ENCODE data around the gene ADD2.

ADD2 gene

DNA sequence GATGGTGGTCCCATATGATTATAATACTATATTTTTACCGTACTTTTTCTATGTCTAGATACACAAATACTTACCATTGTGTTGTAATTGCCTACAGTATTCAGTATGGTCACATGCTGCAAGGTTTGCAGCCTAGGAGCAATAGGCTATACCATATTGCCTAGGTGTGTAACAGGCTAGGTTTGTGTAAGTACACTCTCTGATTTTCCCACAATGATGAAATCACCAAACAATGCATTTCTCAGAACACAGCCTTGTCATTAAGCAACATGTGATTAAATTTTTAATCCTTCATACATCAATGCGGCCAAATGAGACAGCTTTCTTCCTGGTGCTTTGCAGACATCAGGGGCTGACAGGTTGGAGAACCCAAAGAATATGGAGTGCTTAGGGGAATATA, 37.3 kb downstream of the ADD2 start:
- TF ChIP-seq, protein P1, sequence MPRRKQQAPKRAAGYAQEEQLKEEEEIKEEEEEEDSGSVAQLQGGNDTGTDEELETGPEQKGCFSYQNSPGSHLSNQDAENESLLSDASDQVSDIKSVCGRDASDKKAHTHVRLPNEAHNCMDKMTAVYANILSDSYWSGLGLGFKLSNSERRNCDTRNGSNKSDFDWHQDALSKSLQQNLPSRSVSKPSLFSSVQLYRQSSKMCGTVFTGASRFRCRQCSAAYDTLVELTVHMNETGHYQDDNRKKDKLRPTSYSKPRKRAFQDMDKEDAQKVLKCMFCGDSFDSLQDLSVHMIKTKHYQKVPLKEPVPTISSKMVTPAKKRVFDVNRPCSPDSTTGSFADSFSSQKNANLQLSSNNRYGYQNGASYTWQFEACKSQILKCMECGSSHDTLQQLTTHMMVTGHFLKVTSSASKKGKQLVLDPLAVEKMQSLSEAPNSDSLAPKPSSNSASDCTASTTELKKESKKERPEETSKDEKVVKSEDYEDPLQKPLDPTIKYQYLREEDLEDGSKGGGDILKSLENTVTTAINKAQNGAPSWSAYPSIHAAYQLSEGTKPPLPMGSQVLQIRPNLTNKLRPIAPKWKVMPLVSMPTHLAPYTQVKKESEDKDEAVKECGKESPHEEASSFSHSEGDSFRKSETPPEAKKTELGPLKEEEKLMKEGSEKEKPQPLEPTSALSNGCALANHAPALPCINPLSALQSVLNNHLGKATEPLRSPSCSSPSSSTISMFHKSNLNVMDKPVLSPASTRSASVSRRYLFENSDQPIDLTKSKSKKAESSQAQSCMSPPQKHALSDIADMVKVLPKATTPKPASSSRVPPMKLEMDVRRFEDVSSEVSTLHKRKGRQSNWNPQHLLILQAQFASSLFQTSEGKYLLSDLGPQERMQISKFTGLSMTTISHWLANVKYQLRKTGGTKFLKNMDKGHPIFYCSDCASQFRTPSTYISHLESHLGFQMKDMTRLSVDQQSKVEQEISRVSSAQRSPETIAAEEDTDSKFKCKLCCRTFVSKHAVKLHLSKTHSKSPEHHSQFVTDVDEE (CRISPR knock-in tag; IDR thresholded peaks at IDR 0.05) = no peak
- TF ChIP-seq BACH2 (CRISPR knock-in tag; IDR thresholded peaks at IDR 0.05; ENCODE audit: borderline replicate concordance) (no peak), ZFP3 (CRISPR knock-in tag; IDR thresholded peaks at IDR 0.05) (no peak), ZFP30 (CRISPR knock-in tag; IDR thresholded peaks at IDR 0.05) (no peak), SNAI2 (CRISPR knock-in tag; IDR thresholded peaks at IDR 0.05) (no peak), ZNF70 (CRISPR knock-in tag; IDR thresholded peaks at IDR 0.05) (no peak), ZNF565 (CRISPR knock-in tag; conservative IDR thresholded peaks at IDR 0.05; ENCODE audit: low read depth) (no peak), TOX (CRISPR knock-in tag; IDR thresholded peaks at IDR 0.05; ENCODE audit: borderline replicate concordance) (no peak), ZNF8 (CRISPR knock-in tag; IDR thresholded peaks at IDR 0.05) (no peak), ARNTL (CRISPR knock-in tag; IDR thresholded peaks at IDR 0.05; ENCODE audit: borderline replicate concordance, low read depth) (no peak), PPARA (CRISPR knock-in tag; IDR thresholded peaks at IDR 0.05; ENCODE audit: borderline replicate concordance) (no peak)
- TF ChIP-seq, protein P2, sequence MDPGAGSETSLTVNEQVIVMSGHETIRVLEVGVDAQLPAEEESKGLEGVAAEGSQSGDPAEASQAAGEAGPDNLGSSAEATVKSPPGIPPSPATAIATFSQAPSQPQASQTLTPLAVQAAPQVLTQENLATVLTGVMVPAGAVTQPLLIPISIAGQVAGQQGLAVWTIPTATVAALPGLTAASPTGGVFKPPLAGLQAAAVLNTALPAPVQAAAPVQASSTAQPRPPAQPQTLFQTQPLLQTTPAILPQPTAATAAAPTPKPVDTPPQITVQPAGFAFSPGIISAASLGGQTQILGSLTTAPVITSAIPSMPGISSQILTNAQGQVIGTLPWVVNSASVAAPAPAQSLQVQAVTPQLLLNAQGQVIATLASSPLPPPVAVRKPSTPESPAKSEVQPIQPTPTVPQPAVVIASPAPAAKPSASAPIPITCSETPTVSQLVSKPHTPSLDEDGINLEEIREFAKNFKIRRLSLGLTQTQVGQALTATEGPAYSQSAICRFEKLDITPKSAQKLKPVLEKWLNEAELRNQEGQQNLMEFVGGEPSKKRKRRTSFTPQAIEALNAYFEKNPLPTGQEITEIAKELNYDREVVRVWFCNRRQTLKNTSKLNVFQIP (CRISPR knock-in tag; IDR thresholded peaks at IDR 0.05; ENCODE audit: borderline replicate concordance, low read depth) = no peak
- TF ChIP-seq, protein P3, sequence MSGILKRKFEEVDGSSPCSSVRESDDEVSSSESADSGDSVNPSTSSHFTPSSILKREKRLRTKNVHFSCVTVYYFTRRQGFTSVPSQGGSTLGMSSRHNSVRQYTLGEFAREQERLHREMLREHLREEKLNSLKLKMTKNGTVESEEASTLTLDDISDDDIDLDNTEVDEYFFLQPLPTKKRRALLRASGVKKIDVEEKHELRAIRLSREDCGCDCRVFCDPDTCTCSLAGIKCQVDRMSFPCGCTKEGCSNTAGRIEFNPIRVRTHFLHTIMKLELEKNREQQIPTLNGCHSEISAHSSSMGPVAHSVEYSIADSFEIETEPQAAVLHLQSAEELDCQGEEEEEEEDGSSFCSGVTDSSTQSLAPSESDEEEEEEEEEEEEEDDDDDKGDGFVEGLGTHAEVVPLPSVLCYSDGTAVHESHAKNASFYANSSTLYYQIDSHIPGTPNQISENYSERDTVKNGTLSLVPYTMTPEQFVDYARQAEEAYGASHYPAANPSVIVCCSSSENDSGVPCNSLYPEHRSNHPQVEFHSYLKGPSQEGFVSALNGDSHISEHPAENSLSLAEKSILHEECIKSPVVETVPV (CRISPR knock-in tag; IDR thresholded peaks at IDR 0.05) = no peak
- no peak for ATAC-seq

DNA sequence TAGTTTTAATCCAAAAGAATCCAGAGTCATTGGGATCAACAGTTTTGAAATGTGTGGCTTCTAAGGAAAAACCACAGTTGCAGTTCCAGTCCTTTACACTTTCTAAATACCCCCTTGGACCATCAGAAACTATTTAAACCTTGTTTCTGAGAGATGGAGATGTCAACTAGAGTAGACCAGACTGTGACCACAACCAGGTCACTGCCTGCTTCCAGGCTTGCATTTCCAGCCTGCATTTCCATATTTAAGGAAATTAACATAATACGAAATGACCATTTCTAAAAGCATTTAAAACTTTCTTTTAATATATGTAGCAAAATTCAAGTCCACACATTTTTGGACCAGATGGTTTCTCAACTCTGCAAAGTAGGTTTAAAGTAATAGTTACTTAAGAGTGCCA, 38.4 kb downstream of the ADD2 start:
- TF ChIP-seq, protein P4, sequence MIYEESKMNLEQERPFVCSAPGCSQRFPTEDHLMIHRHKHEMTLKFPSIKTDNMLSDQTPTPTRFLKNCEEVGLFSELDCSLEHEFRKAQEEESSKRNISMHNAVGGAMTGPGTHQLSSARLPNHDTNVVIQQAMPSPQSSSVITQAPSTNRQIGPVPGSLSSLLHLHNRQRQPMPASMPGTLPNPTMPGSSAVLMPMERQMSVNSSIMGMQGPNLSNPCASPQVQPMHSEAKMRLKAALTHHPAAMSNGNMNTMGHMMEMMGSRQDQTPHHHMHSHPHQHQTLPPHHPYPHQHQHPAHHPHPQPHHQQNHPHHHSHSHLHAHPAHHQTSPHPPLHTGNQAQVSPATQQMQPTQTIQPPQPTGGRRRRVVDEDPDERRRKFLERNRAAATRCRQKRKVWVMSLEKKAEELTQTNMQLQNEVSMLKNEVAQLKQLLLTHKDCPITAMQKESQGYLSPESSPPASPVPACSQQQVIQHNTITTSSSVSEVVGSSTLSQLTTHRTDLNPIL (CRISPR knock-in tag; IDR thresholded peaks at IDR 0.05; ENCODE audit: low read depth) = no peak
- no peak for TF ChIP-seq ZFP3 (CRISPR knock-in tag; IDR thresholded peaks at IDR 0.05)
- TF ChIP-seq, protein P5, sequence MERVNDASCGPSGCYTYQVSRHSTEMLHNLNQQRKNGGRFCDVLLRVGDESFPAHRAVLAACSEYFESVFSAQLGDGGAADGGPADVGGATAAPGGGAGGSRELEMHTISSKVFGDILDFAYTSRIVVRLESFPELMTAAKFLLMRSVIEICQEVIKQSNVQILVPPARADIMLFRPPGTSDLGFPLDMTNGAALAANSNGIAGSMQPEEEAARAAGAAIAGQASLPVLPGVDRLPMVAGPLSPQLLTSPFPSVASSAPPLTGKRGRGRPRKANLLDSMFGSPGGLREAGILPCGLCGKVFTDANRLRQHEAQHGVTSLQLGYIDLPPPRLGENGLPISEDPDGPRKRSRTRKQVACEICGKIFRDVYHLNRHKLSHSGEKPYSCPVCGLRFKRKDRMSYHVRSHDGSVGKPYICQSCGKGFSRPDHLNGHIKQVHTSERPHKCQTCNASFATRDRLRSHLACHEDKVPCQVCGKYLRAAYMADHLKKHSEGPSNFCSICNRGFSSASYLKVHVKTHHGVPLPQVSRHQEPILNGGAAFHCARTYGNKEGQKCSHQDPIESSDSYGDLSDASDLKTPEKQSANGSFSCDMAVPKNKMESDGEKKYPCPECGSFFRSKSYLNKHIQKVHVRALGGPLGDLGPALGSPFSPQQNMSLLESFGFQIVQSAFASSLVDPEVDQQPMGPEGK (CRISPR knock-in tag; IDR thresholded peaks at IDR 0.05; ENCODE audit: borderline replicate concordance) = no peak
- TF ChIP-seq BACH2 (CRISPR knock-in tag; IDR thresholded peaks at IDR 0.05; ENCODE audit: borderline replicate concordance) = no peak
- no peak for TF ChIP-seq RARB (CRISPR knock-in tag; IDR thresholded peaks at IDR 0.05)
- no peak for TF ChIP-seq ZC3H10 (CRISPR knock-in tag; IDR thresholded peaks at IDR 0.05)
- no peak for TF ChIP-seq ARNTL (CRISPR knock-in tag; IDR thresholded peaks at IDR 0.05; ENCODE audit: borderline replicate concordance, low read depth)
- TF ChIP-seq, protein P2 (CRISPR knock-in tag; IDR thresholded peaks at IDR 0.05; ENCODE audit: borderline replicate concordance, low read depth) = no peak
- ATAC-seq = no peak

DNA sequence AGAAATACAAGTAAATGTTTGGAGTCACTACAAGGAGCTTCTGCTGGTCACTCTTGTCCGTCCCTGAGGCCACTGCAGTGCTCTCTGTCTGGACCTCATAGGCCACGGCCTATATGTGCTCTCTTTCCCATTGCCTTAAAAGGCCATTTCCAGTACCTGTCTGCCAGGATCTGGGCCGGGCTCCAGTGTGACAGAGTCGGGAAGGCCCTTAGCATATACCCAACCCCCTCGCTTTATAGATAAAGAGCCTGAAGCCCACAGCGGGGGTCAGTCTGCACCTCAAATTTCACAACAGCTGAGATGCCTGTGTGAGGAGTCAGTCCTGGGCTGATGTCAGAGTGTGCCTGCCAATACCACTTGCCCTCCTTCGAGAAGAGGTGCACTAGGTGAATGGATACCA, 39.9 kb downstream of the ADD2 start:
- ATAC-seq = no peak
- TF ChIP-seq, protein P3 (CRISPR knock-in tag; IDR thresholded peaks at IDR 0.05) = no peak
- TF ChIP-seq TOX (CRISPR knock-in tag; IDR thresholded peaks at IDR 0.05; ENCODE audit: borderline replicate concordance) = no peak
- no peak for TF ChIP-seq SNAI2 (CRISPR knock-in tag; IDR thresholded peaks at IDR 0.05)
- no peak for TF ChIP-seq ESRRG (CRISPR knock-in tag; IDR thresholded peaks at IDR 0.05)
- TF ChIP-seq ZNF8 (CRISPR knock-in tag; IDR thresholded peaks at IDR 0.05) = no peak
- TF ChIP-seq TCF4 (CRISPR knock-in tag; IDR thresholded peaks at IDR 0.05; ENCODE audit: borderline replicate concordance) = no peak
- TF ChIP-seq OSR1 (CRISPR knock-in tag; IDR thresholded peaks at IDR 0.05) = no peak
- no peak for TF ChIP-seq ARNTL (CRISPR knock-in tag; IDR thresholded peaks at IDR 0.05; ENCODE audit: borderline replicate concordance, low read depth)

Data from SK-N-SH treated with all-trans-retinoic acid at 6 μM for 48 hours (cell line).